Testis (tissue), 2 donors: ENCODE results near the gene CCRL2.

Experiments
- CTCF ChIP-seq, 3 experiments: fragments of 450-650 bp in 2 of 3; fragments of 200-600 bp in 1 of 3; sonication (generic) in 1 of 3; IDR thresholded peaks; one replicate each; pipeline ENCODE4 v1.5.1; 2016 to 2019; ENCODE audit warnings: antibody characterized with exemption in 3 of 3, mild to moderate bottlenecking in 2 of 3, moderate library complexity in 1 of 3
- POLR2A ChIP-seq: fragments of 450-650 bp; IDR thresholded peaks from one replicate; pipeline ENCODE4 v1.6.1; 2017; ENCODE audit warnings: antibody characterized with exemption, mild to moderate bottlenecking, moderate library complexity

GRCh38 chr3:46454209-46454595, 47.1 kb downstream of the CCRL2 start:
- TF ChIP-seq CTCF (IDR thresholded peaks at IDR 0.05) (no peak), POLR2A (no peak)
